GM12878 (cell line): Measurements from ENCODE around the gene YJU2. TPM values are rescaled to one million over a fixed set of nuclear protein-coding genes. Genes with fewer than 3 reads are reported as not detected.

ENCODE experiments used
- CEBPB ChIP-seq, 2 experiments: fragments of 150-350 bp in 1 of 2; IDR thresholded peaks; 2 replicates each; pipeline ENCODE4 v1.6.1; 2012 to 2014; ENCODE audit warnings: low read depth in 2 of 2, low read length in 2 of 2, borderline replicate concordance in 1 of 2, inconsistent platforms in 1 of 2
- CUX1 ChIP-seq: IDR thresholded peaks from 2 replicates; pipeline ENCODE4 v1.6.1; 2012; ENCODE audit warnings: improper control_type of control experiment, low read depth, low read length; ENCODE audit not compliant: insufficient replicate concordance
- EZH2 ChIP-seq: IDR thresholded peaks from 2 replicates; pipeline ENCODE4 v1.6.1; 2012; ENCODE audit warnings: low read depth, mild to moderate bottlenecking, control low read depth, inconsistent platforms, low read length, borderline replicate concordance; ENCODE audit not compliant: control insufficient read depth
- IRF4 ChIP-seq: IDR thresholded peaks from 2 replicates; pipeline ENCODE4 v1.6.1; 2011; ENCODE audit warnings: low read depth, low read length
- KAT2A ChIP-seq: conservative IDR thresholded peaks from 2 replicates; pipeline ENCODE4 v1.6.1; 2011; ENCODE audit warnings: low read depth, low read length; ENCODE audit not compliant: control insufficient read depth
- MEF2A ChIP-seq: IDR thresholded peaks from 2 replicates; pipeline ENCODE4 v1.6.1; 2011; ENCODE audit warnings: low read depth, mild to moderate bottlenecking, low read length, moderate library complexity; ENCODE audit not compliant: insufficient read depth
- MEF2B ChIP-seq: fragments of 450-650 bp; IDR thresholded peaks from 2 replicates; pipeline ENCODE4 v1.6.1; 2018; ENCODE audit warnings: mild to moderate bottlenecking, moderate library complexity; ENCODE audit not compliant: partially characterized antibody, poor library complexity, severe bottlenecking
- PAX5 ChIP-seq: IDR thresholded peaks from 2 replicates; pipeline ENCODE4 v1.6.1; 2011; ENCODE audit warnings: low read depth, low read length, borderline replicate concordance
- PBX3 ChIP-seq: IDR thresholded peaks from 2 replicates; pipeline ENCODE4 v1.6.1; 2011; ENCODE audit warnings: mild to moderate bottlenecking, low read depth, low read length, moderate library complexity; ENCODE audit not compliant: insufficient replicate concordance
- POLR2AphosphoS5 ChIP-seq: IDR thresholded peaks from 2 replicates; pipeline ENCODE4 v1.6.1; 2011; ENCODE audit warnings: mild to moderate bottlenecking, low read length, inconsistent platforms
- RBBP5 ChIP-seq: fragments of 200-600 bp; sonication (generic); conservative IDR thresholded peaks from 2 replicates; pipeline ENCODE4 v1.6.1; 2016
- STAT1 ChIP-seq: fragments of 450-650 bp; conservative IDR thresholded peaks from 2 replicates; pipeline ENCODE4 v1.6.1; 2014; ENCODE audit warnings: antibody characterized with exemption, mild to moderate bottlenecking
- SUZ12 ChIP-seq: fragments of 200-600 bp; sonication (generic); IDR thresholded peaks from one replicate; pipeline ENCODE4 v1.6.1; 2018; ENCODE audit warnings: antibody characterized with exemption, mild to moderate bottlenecking; ENCODE audit not compliant: unreplicated experiment
- USF2 ChIP-seq: IDR thresholded peaks from 2 replicates; pipeline ENCODE4 v1.6.1; 2011; ENCODE audit warnings: low read depth, low read length, improper control_type of control experiment, borderline replicate concordance
- WRNIP1 ChIP-seq: IDR thresholded peaks from 2 replicates; pipeline ENCODE4 v1.6.1; 2011; ENCODE audit warnings: low read depth, low read length, improper control_type of control experiment, borderline replicate concordance
- YY1 ChIP-seq: IDR thresholded peaks from 2 replicates; pipeline ENCODE4 v1.6.1; 2011; ENCODE audit warnings: low read depth, mild to moderate bottlenecking, low read length
- ZNF274 ChIP-seq: IDR thresholded peaks from one replicate; pipeline ENCODE4 v1.8.0; 2011; ENCODE audit not compliant: insufficient read length, insufficient read depth
- ZNF592 ChIP-seq: fragments of 450-650 bp; IDR thresholded peaks from 2 replicates; pipeline ENCODE4 v1.6.1; 2017; ENCODE audit warnings: mild to moderate bottlenecking, moderate library complexity
- polyA plus RNA-seq, 11 experiments: library from polyadenylated mRNA; depleted of rRNA in 4 of 11; unstranded in 6 of 11; stranded (reverse) in 5 of 11; fragments of >200 nt; fragmentation: Nextera tagmentation in 4 of 11; fragmentation: Illumina TruSeq in 1 of 11; extraction: Ambion mirVana in 4 of 11; extraction: Trizol in 1 of 11; gene quantifications; 1 replicate in 1 of 11; 2 replicates in 10 of 11; pipeline versions ENCODE4 v1.2.1 to v1.2.3, GENCODE V29; 2011 to 2016; ENCODE audit warnings: inconsistent platforms in 2 of 11, missing spikeins in 2 of 11, low read depth in 1 of 11
- total RNA-seq, 4 experiments: library from RNA; depleted of rRNA in 3 of 4; stranded (reverse); fragments of >200 nt in 3 of 4; fragmentation: Illumina TruSeq in 1 of 4; extraction: Trizol in 1 of 4; gene quantifications; 2 replicates each; pipeline versions ENCODE4 v1.2.1 to v1.2.3, GENCODE V29; 2013 to 2021

Gene YJU2
- total and polyA plus RNA-seq, 10 of the 15 experiments (the other 5 are each of a cell fraction or from before 2014, with no cell fraction given) = 0.26 to 40.7 (median 23.8) TPM

- TF ChIP-seq SUZ12 = no peak
- no peak for TF ChIP-seq STAT1
- peak; percentile 99 for TF ChIP-seq MEF2B
- no peak for TF ChIP-seq CEBPB (IDR thresholded peaks at IDR 0.05; ENCODE audit: borderline replicate concordance in 1 of 2, low read depth in 2 of 2, low read length in 2 of 2)
- TF ChIP-seq USF2 = no peak
- no peak for TF ChIP-seq WRNIP1
- no peak for TF ChIP-seq PBX3
- TF ChIP-seq MEF2A = peak; percentile 40; the same call in 1 of the 2 replicates
- TF ChIP-seq KAT2A = no peak
- no peak for TF ChIP-seq IRF4
- no peak for TF ChIP-seq EZH2
- TF ChIP-seq YY1 = no peak; the same call in 1 of the 2 replicates
- no peak for TF ChIP-seq ZNF274
- no peak for TF ChIP-seq RBBP5
- TF ChIP-seq CUX1 = peak; percentile 79
- no peak for TF ChIP-seq ZNF592
- peak; percentile 71 for TF ChIP-seq PAX5
- TF ChIP-seq POLR2AphosphoS5 = peak; percentile 77; the same call in 1 of the 2 replicates
These were observed 17.5 kb upstream of the YJU2 start, which contains the start of gene EBI3 (continued) for GRCh38 chr19:4229179-4229931.
